Heart left ventricle (tissue), 16 donors: ENCODE results near the gene RIOK3. TPM values are rescaled to one million over a fixed set of nuclear protein-coding genes. Genes with fewer than 3 reads are reported as not detected.

Source experiments
- ATAC-seq, 4 donors: fragments of 200-7000 bp; cut with Tn5 transposase; one replicate each; pipeline ENCODE4 v1.9.1; 2020 to 2022; ENCODE audit warnings: moderate library complexity in 4 of 4, mild to moderate bottlenecking in 3 of 4, moderate number of reproducible peaks in 1 of 4
- DNase-seq, 5 donors: peaks; one replicate each; pipeline ENCODE4 v3.0.0-alpha.2; 2020
- H3K27ac ChIP-seq, 12 donors: fragments of 200-600 bp; sonication (generic) in 4 of 12; one replicate each; pipeline versions ENCODE4 v1.5.0 to v1.8.0; 2016 to 2022; ENCODE audit warnings: mild to moderate bottlenecking in 2 of 12
- H3K27me3 ChIP-seq, 9 donors: fragments of 200-600 bp; sonication (generic) in 2 of 9; one replicate each; pipeline versions ENCODE4 v1.5.1 to v1.8.0; 2016 to 2022; ENCODE audit warnings: mild to moderate bottlenecking in 3 of 9
- H3K36me3 ChIP-seq, 9 donors: fragments of 200-600 bp; sonication (generic) in 2 of 9; one replicate each; pipeline versions ENCODE4 v1.5.0 to v1.8.0; 2018 to 2022; ENCODE audit warnings: mild to moderate bottlenecking in 2 of 9
- H3K4me1 ChIP-seq, 12 donors: fragments of 200-600 bp; sonication (generic) in 4 of 12; one replicate each; pipeline versions ENCODE4 v1.5.0 to v1.8.0; 2016 to 2022; ENCODE audit warnings: mild to moderate bottlenecking in 3 of 12
- H3K4me3 ChIP-seq, 12 donors: fragments of 200-600 bp; sonication (generic) in 4 of 12; one replicate each; pipeline versions ENCODE4 v1.5.0 to v1.8.0; 2017 to 2022; ENCODE audit warnings: mild to moderate bottlenecking in 9 of 12, moderate library complexity in 4 of 12
- H3K9me3 ChIP-seq, 12 donors: fragments of 200-600 bp; sonication (generic) in 4 of 12; one replicate each; pipeline versions ENCODE4 v1.5.0 to v1.8.0; 2016 to 2022; ENCODE audit warnings: mild to moderate bottlenecking in 1 of 12
- CTCF ChIP-seq, 12 donors: fragments of 200-600 bp; sonication (generic) in 4 of 12; IDR thresholded peaks; one replicate each; pipeline versions ENCODE4 v1.5.0 to v1.8.0; 2018 to 2022; ENCODE audit warnings: antibody characterized with exemption in 12 of 12, mild to moderate bottlenecking in 5 of 12
- POLR2A ChIP-seq, 2 donors: fragments of 450-650 bp; IDR thresholded peaks; one replicate each; pipeline ENCODE4 v1.6.1; 2017; ENCODE audit warnings: antibody characterized with exemption in 2 of 2, mild to moderate bottlenecking in 2 of 2, moderate library complexity in 2 of 2
- whole genome bisulfite sequencing, 4 donors: extraction: QIAGEN DNeasy Blood & Tissue Kit in 2 of 4; methylation state at CpG; one replicate each; pipeline versions ENCODE4 v1.1.5 to v1.1.7; 2013 to 2018; 5-methylcytosine and 5-hydroxymethylcytosine counted together
- intact Hi-C, 10 donors: fragments of 100-400 bp; cut with DNase I; formaldehyde crosslinking; loops; one replicate each; pipeline versions ENCODE4 v1.11.1 to v1.14.2; 2022
- polyA plus RNA-seq, 2 donors: library from polyadenylated mRNA; stranded (reverse); fragments of 200-250 nt; gene quantifications; one replicate each; pipeline ENCODE4 v1.2.3, GENCODE V29; 2013
- total RNA-seq, 9 donors: library from RNA; depleted of rRNA in 2 of 9; stranded (reverse); fragments of >200 nt in 2 of 9; fragmentation: NEBNext Ultra II Directional in 3 of 9; extraction: Animal tissue kit (Norgen Biotek cat#: 25700) in 3 of 9; gene quantifications; one replicate each; pipeline versions ENCODE4 v1.1.0 to v1.2.4, GENCODE V29; 2016 to 2023
- donor health status: ischemic (EF 13 %, LVEDD 7.1; RV severe dilation, severe dysfunction).
- donor health status: healthy with polysubstance abuse.
- donor health status: DM: no; HTN: yes; CAD: no.
- donor health status: DM: no; HTN: no; CAD: no.
- donor health status: ischemic (EF 25% LVEDD 6.9; RV normal size, moderate dysfunction).
- donor health status: ischemic (EF 25% LVEDD 5.7; RV mildly dilated, moderate dysfunction).
- donor health status: healthy.
- donor health status: DM: yes; HTN: yes; CAD: no.
- donor health status: ischemic (EF 35%, LVEDD 5.7; RV mildly dilated, moderate dysfunction).
- donor health status: nonischemic (EF 11% LVEDD 7.7; RV severe dilation, severe dysfunction).
- donor health status: DM: yes; HTN: yes; CAD: no.
- donor health status: PGD.
- donor health status: ischemic (EF 29% LVEDD 5.4; RV normal size, mild dysfunction).
- donor health status: nonischemic (EF 23%, LVEDD 6.1; RV moderate dilation, normal function).

The RIOK3 gene
- total and polyA plus RNA-seq, 11 donors: 32.3 to 76.2 (median 51.1) TPM

GRCh38 chr18:23451011-23451410 is 2.1 kb upstream of the RIOK3 start:
- Histone ChIP-seq H3K27me3 (no peaks in the 10 kb centered on the region), H3K4me1 (peaks cover 0 to 35% (median 20%) of the 10 kb centered on the region in 12 donors), H3K36me3 (peaks cover 0 to 5% (median 0%) of the 10 kb centered on the region in 9 donors), H3K27ac (no peak overlapping the region), H3K9me3 (no peaks in the 10 kb centered on the region), H3K4me3 (no peak overlapping the region)
- DNase-seq: no peak
- TF ChIP-seq POLR2A (IDR thresholded peaks at IDR 0.05): no peak
- no peak for TF ChIP-seq CTCF (IDR thresholded peaks at IDR 0.05)
- ATAC-seq: no peak
- 95 to 98% (median 96%) methylated on average over 18 of the region's 18 CpGs for WGBS, 4 donors
- intact Hi-C loops: loop anchor here in 2 of 10 donors (5.0 kb wide), 1 partner anchor 51 kb away; the partner anchor contains the start of gene RMC1 (in 2 of the 2)

GRCh38 chr18:23451491-23451890 is 1.6 kb upstream of the RIOK3 start:
- WGBS, 4 donors: 95 to 97% (median 96%) methylated on average over 6 of the region's 6 CpGs
- Histone ChIP-seq H3K36me3 (peaks cover 0 to 10% (median 0%) of the 10 kb centered on the region in 9 donors), H3K9me3 (no peaks in the 10 kb centered on the region), H3K4me1 (peaks cover 0 to 37% (median 22%) of the 10 kb centered on the region in 12 donors), H3K27me3 (no peaks in the 10 kb centered on the region), H3K27ac (peak overlapping the region in 2 of 12 donors; percentile 92 to 94), H3K4me3 (no peak overlapping the region)
- intact Hi-C loops: loop anchor here in 2 of 10 donors (5.0 kb wide), 1 partner anchor 51 kb away; the partner anchor contains the start of gene RMC1 (in 2 of the 2)
- TF ChIP-seq POLR2A (IDR thresholded peaks at IDR 0.05): no peak
- no peak for TF ChIP-seq CTCF (IDR thresholded peaks at IDR 0.05)
- DNase-seq: no peak
- no peak for ATAC-seq

GRCh38 chr18:23452347-23452727 is 750 bp upstream of the RIOK3 start:
- intact Hi-C loops: loop anchor here in 2 of 10 donors (5.0 kb wide), 1 partner anchor 50 kb away; the partner anchor contains the start of gene RMC1 (in 2 of the 2)
- no peak for ATAC-seq
- no peak for DNase-seq
- Histone ChIP-seq H3K36me3 (peaks cover 0 to 16% (median 0%) of the 10 kb centered on the region in 9 donors), H3K27ac (peak overlapping the region; percentile 76 to 96 (median 93)), H3K4me1 (peaks cover 0 to 44% (median 30%) of the 10 kb centered on the region in 12 donors), H3K27me3 (no peaks in the 10 kb centered on the region), H3K9me3 (no peaks in the 10 kb centered on the region), H3K4me3 (peak overlapping the region; percentile 75 to 95 (median 93))
- TF ChIP-seq POLR2A (IDR thresholded peaks at IDR 0.05) (no peak), CTCF (IDR thresholded peaks at IDR 0.05) (no peak)
- WGBS, 4 donors: 65 to 71% (median 68%) methylated on average over 3 of the region's 3 CpGs

- Histone ChIP-seq H3K36me3 (peaks cover 0 to 16% (median 0%) of the 10 kb centered on the region in 9 donors), H3K27ac (peak overlapping the region; percentile 76 to 96 (median 93)), H3K4me1 (peaks cover 0 to 58% (median 42%) of the 10 kb centered on the region in 12 donors), H3K4me3 (peak overlapping the region; percentile 75 to 95 (median 93)), H3K9me3 (no peaks in the 10 kb centered on the region), H3K27me3 (no peaks in the 10 kb centered on the region)
- intact Hi-C loops: loop anchor here in 3 of 10 donors (1.0 to 5.0 kb wide), 2 partner anchors 49 to 50 kb away; partner anchors contain the start of gene RMC1 (in 3 of the 3)
- ATAC-seq (peak in 3 of 4 donors; percentile 11 to 33 (median 33)), DNase-seq (no peak)
- WGBS, 4 donors: 2 to 3% (median 3%) methylated on average over 11 of the region's 11 CpGs
- TF ChIP-seq CTCF (IDR thresholded peaks at IDR 0.05) (no peak), POLR2A (IDR thresholded peaks at IDR 0.05) (no peak)
These were observed 582 bp downstream of the RIOK3 start for GRCh38 chr18:23453680-23454058.
